GM12892 (cell line): Measurements from ENCODE around the gene PERM1.

Source experiments
- DNase-seq: peaks from one replicate; pipeline ENCODE4 v3.0.0; 2011; ENCODE audit not compliant: insufficient read length
- FAIRE-seq: peaks from 2 replicates; lab custom pipeline; 2011; peaks lifted over from hg19 to GRCh38; lab: Jason Lieb, UNC
- POLR2A ChIP-seq: IDR thresholded peaks from 2 replicates; pipeline ENCODE4 v1.6.1; 2011; ENCODE audit warnings: low read depth, low read length, control low read depth
- POLR2AphosphoS5 ChIP-seq: IDR thresholded peaks from 2 replicates; pipeline ENCODE4 v1.6.1; 2011; ENCODE audit warnings: low read depth, low read length, control low read depth
- TAF1 ChIP-seq: IDR thresholded peaks from 2 replicates; pipeline ENCODE4 v1.6.1; 2011; ENCODE audit warnings: low read depth, mild to moderate bottlenecking, control low read depth, low read length, borderline replicate concordance

The PERM1 gene

DNA sequence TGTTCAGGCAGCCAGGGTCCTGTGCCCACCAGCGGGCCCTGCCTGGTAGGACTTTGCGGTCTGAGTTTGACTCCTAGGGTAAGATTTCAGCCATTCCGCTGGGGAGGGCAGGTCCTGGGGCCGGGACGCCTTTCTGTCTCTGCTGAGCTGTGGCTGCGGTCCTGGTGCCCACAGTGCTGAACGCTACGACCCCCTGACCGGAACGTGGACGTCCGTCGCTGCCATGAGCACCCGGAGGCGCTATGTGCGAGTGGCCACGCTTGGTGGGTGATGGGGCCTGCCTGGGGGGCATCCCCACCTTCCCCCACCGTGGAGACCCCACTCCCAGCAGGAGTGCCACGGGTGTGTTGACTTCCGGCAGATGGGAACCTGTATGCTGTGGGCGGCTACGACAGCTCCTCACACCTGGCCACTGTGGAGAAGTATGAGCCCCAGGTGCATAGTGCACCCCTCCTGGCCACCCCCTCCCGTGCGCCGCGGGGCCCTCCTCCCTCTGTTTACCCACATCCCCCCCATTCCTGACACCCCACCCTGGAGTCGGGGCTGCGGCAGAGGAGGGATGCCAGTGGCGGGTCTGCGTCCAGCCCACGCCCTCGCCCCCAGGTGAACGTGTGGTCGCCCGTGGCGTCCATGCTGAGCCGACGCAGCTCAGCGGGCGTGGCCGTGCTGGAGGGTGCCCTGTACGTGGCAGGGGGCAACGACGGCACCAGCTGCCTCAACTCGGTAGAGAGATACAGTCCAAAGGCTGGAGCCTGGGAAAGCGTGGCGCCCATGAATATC lies 18.0 kb downstream of the PERM1 start:
- no peak for DNase-seq
- TF ChIP-seq TAF1 (no peak), POLR2AphosphoS5 (no peak), POLR2A (no peak)
- no peak for FAIRE-seq

DNA sequence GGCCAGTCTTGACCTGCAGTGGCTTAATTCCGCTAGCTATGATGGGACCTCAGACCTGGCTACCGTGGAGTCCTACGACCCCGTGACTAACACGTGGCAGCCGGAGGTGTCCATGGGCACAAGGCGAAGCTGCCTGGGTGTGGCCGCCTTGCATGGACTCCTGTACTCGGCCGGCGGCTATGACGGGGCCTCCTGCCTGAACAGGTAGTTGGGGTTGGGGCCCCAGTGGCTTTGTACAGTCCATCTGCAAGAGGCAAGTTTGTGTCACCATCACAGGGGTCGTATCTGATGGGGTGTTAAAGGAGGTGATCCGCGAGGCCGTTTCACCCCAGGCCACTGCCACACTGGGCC lies 18.6 kb downstream of the PERM1 start:
- FAIRE-seq: no peak
- DNase-seq: no peak
- TF ChIP-seq POLR2AphosphoS5 (no peak), TAF1 (no peak), POLR2A (no peak)

DNA sequence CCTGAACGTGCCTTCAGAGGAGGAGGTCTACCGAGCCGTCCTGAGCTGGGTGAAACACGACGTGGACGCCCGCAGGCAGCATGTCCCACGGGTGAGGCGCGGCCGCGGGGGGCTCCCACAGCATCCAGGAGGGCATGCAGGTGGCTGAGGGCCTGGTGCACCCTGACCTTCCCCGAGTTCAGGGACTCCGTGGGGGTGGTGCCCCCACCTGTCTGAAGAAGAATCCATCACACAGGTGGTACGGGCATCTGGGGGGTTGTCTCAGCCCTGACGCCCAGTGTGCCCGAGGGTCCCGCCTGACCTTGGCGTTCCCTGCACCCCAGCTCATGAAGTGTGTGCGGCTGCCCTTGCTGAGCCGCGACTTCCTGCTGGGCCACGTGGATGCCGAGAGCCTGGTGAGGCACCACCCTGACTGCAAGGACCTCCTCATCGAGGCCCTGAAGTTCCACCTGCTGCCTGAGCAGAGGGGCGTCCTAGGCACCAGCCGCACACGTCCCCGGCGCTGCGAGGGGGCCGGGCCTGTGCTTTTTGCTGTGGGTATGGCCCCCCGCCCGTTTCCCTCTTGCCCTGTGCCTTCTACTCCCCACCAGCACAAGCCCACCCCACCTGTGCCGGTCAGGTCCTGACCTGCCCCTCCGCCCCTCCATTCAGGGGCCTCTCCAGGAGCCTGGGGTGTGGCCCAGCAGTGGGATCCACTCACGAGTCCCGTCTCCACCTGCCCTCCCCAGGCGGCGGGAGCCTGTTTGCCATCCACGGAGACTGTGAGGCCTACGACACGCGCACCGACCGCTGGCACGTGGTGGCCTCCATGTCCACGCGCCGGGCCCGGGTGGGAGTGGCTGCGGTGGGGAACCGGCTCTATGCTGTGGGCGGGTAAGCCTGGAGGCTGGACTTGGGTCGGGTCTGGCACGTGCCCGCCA lies 19.3 kb downstream of the PERM1 start:
- no peak for FAIRE-seq
- DNase-seq: no peak

DNA sequence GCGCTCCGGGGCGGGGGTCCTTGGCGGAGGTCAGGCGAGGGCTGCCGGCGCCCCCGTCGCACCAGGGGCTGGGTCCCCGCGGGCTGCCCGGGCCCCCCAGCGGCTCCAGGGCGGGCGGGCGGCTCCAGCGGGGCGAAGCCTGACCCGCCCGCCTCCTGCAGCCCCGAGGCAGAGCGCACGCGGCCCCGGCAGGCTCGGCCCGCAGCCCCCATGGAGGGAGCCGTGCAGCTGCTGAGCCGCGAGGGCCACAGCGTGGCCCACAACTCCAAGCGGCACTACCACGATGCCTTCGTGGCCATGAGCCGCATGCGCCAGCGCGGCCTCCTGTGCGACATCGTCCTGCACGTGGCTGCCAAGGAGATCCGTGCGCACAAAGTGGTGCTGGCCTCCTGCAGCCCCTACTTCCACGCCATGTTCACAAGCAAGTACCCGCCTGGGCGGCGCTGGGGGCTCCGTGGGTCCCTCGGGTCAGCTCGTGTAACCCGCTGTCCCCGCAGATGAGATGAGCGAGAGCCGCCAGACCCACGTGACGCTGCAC lies 20.7 kb downstream of the PERM1 start:
- FAIRE-seq (no peak), DNase-seq (no peak)
- no peak for TF ChIP-seq TAF1
- TF ChIP-seq POLR2AphosphoS5: no peak
- TF ChIP-seq POLR2A: no peak

More for the DNA sequence above, 19.3 kb downstream of the PERM1 start:
- TF ChIP-seq TAF1 (no peak), POLR2AphosphoS5 (no peak), POLR2A (no peak)

DNA sequence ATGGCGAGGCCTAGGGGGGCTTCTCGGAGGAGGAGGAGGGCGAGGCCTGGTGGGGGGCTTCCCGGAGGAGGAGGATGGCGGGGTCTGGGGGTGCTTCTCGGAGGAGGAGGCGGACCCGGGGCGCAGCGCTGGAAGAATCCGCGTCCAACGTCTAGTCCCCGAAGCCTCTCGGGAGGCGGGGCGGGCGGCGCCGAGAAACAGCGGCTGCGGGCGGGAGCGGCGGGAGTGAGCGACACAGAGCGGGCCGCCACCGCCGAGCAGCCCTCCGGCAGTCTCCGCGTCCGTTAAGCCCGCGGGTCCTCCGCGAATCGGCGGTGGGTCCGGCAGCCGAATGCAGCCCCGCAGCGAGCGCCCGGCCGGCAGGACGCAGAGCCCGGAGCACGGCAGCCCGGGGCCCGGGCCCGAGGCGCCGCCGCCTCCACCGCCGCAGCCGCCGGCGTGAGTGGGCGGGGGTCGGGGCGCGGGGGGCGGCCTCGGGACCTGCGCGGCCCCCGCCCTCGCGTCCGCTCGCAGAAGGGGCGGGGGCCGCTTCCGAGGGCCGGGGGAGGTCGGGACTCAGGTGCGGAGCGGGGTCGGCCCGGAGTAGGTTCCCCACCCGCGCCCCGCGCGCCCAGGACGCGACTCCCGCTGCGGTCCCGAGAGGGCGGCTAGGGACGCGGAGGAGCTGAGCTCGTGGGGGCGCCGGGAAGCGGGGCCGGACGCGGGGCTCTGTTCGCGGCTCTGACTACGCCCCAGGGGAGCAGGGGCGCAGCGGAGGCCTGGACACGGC lies 21.3 kb downstream of the PERM1 start, which contains the start of gene KLHL17:
KLHL17 (plus strand) TSS at position 222 of the 769 bp plus-strand sequence; CDS start at position 332, 110 bp downstream.
- DNase-seq (peak; percentile 95), FAIRE-seq (peak; percentile 86)
- no peak for TF ChIP-seq POLR2AphosphoS5
- TF ChIP-seq POLR2A: no peak
- TF ChIP-seq TAF1: no peak

DNA sequence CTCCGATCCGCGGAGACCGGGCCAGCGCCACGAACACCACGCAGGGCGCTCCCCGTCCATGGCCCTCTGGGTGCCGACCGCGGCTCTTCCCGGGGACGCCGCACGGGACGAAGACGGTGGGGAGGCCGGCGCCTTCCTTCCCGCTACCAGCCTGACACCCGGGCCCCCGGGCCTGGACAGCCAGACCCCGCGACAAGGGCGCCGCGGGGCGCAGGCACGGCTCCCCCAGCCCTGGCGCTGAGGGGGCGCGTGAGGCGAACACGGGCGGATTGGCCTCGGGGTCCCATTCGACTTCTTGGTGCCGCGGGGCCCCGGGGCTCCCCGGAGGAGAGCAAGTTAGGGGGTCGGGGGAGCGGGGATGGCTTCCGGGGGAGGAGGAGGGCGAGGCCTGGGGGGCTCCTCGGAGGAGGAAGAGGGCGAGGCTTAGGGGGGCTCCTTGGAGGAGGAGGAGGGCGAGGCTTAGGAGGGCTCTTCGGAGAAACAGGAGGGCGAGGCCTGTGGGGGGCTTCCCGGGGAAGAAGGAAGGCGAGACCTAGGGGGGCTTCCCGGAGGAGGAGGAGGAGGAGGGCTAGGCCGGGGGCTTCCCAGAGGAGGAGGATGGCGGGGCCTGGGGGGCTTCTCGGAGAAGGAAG lies 22.0 kb downstream of the PERM1 start:
- FAIRE-seq (no peak), DNase-seq (no peak)
- TF ChIP-seq TAF1: no peak
- no peak for TF ChIP-seq POLR2AphosphoS5
- TF ChIP-seq POLR2A: no peak

DNA sequence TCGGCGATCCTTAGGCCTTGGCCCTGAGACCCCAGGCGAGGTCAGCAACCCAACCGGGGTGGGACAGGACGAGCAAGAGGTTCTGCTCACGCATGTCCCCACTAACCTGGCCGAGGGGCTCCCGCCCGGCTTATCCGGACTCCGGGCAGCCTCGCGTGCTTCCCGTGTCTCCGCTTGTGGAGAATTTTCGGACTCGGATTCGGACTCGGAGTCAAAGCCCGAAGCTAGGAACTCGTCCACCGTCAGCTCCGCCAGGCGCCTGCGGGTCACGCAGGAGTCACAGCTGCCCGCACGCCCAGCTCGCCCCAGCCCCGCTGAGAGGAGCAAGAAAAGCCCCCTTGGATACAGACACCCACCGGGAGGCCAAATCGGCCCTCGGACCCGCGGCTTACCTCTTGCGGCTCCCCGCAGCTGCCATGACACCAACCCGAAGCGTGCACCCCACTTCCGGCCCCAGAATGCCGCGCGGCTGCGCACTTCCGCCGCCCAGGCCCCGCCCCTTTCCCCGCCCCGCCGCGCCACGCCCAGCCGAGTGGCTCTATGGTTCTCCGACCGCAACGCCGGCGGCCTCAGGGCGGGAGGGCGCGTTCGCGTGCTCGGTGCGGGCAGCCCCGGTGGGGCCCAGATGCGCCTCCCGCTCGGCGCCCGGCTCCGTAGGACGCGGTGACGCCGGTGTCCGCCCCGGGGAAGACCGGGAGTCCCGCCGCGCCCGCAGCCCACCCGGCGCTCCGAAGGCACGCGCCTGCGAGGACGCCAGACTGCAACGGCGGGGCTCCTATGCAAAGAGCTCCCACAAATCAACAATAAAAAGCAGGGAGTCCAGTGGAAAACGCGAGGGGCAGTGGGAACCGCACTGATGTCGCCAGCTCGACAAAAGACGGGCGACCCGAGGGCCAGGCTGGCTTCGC lies 22.8 kb downstream of the PERM1 start, which contains the start of gene NOC2L:
NOC2L (minus strand) TSS at position 434 of the 908 bp plus-strand sequence; CDS start at position 418, 16 bp downstream.
- TF ChIP-seq POLR2AphosphoS5: peak; percentile 72
- peak; percentile 84 for TF ChIP-seq TAF1
- TF ChIP-seq POLR2A: peak; percentile 74
- peak; percentile 94 for DNase-seq
- peak; percentile 100 for FAIRE-seq

DNA sequence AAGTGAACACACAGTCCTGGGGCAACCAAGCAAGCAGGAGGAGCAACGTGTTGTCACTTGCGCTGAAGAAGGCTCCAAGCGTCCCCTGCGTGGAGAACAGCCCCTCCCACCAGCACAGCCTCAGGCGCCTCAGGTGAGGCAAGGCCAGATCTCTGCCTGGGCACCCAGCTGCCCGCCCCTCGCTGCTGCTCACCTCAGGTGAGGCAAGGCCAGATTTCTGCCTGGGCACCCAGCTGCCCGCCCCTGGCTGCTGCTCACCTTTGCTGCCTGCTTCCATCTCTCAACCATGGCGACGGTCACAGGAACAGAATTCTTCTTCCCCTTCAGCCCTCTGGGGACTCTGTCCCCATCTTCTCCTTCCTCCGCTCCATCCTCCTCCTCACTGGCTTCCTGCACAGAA lies 25.3 kb downstream of the PERM1 start:
- DNase-seq (no peak), FAIRE-seq (no peak)
- no peak for TF ChIP-seq TAF1
- TF ChIP-seq POLR2AphosphoS5: no peak

DNA sequence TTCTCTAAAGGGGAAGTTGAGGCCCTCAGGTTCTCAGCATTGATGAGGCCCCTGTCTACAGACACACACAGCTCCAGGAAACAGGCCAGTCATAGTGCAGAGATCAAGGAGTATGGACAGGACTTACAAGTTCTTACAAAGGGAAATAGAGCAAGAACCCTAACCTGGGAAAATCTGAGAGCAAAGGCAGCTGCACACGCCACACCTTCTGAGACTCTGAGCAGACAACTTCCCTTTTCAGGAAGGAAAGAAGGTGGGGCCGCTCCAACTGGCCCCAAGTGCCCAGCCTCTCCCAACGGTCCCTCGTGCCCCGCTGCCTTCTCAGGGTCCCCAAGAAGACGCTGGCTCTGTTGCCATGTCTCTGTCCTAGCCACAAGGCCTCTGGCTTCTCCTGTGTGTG lies 26.4 kb downstream of the PERM1 start:
- TF ChIP-seq POLR2A (no peak), POLR2AphosphoS5 (no peak), TAF1 (no peak)
- no peak for DNase-seq

DNA sequence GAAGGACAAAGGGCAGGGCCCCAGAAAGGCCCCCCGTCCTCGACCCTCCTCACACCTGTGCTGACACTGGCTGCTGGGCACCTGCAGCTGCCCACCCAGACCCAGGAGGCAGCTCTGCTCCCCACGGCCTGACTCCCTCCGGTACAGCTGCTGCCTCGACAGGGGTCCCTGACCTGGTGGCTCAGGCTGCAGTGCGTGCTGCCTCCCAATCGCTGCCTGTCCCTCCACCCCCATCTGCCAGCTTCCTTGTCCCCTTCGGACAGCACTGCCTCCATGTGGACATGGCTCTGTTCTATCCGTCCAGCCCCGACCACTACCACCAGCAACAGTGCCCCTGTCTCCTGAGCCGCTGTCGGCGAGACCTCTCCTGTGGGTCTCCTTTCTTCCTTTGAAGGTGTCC lies 27.0 kb downstream of the PERM1 start:
- DNase-seq (no peak), FAIRE-seq (no peak)
- TF ChIP-seq TAF1 (no peak), POLR2AphosphoS5 (no peak), POLR2A (no peak)

More for the DNA sequence above, 26.4 kb downstream of the PERM1 start:
- no peak for FAIRE-seq
